NCI-H2196 (cell line): Measurements from ENCODE around the gene SPDYE1.
"Not testable (repeated sequence)": the region's sequence is repeated elsewhere in the genome, so short reads cannot be mapped to it uniquely, and the experiment has no call there.

ENCODE experiments used
- DNase-seq: peaks from one replicate; lab custom pipeline; 2025; ENCODE audit not compliant: unreplicated experiment; lab: John Stamatoyannopoulos, UW

The SPDYE1 gene

DNA sequence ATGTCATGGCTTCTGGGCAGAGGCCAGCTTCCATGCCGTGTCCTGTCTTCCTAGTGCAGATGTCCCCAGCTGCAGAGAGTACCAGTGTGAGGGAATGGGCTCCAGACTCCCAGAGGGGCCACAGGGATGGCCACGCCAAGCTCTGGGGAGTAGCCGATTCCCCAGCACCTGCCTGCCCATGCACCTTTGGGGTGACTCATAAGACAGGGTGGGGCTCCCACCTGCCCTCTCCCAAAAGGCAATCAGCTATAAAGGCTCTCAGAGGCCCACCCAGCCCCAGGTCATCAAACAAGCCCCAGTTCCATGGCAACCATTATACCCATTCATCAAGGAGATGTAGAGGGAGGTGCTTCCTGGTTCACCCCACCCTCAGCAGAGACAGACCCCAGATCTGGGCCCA, at the start of gene SPDYE1:
SPDYE1 (plus strand) TSS at position 366 of the 400 bp plus-strand sequence. CDS start 2,053 bp downstream, outside the sequence.
- DNase-seq, result not testable (repeated sequence)

DNA sequence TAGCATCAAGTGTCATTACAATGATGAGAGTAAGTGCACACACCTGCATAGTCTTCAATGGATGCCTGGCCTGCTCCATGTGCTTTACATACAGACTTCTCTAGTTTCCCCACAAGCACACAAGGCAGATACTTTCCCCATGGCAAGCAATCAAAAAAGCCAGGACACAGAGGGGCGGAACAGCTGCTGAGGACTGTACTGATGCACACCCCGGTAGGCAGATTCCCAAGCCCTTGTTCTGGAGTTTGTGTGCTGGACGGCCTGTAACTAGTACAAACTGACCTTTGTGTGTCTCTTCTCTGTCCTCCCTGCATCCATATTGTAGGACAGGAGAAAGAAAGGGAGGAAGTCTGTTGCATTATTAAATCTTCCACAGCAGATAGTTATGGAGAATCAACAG, 45.7 kb upstream of the SPDYE1 start:
- DNase-seq, result no peak

- DNase-seq, result no peak
These were observed 44.6 kb upstream of the SPDYE1 start for GRCh38 chr7:43953071-43953470.

- DNase-seq, result peak; percentile 46
These were observed 43.0 kb upstream of the SPDYE1 start for GRCh38 chr7:43954524-43955228.

- no peak for DNase-seq
These were observed 41.7 kb upstream of the SPDYE1 start for GRCh38 chr7:43956027-43956426.

DNA sequence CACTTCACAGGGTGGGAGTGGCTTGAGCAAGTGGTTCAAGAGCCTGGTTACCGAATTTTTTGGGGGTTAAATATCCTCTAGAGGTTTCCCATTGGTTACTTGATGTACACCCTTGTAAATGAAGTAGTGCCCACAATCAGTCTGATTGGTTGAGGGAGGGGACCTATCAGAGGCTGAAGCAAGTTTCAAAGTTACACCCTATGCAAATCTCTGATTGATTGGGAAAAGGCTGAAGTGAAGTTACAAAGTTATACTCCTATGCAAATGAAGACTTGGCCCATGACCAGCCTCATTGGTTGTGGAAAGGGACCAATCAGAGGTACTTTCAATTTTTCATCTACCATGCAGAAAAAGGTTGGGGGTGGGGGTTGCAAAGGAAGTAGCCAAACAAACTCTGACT, 36.8 kb upstream of the SPDYE1 start:
- DNase-seq, result no peak

DNA sequence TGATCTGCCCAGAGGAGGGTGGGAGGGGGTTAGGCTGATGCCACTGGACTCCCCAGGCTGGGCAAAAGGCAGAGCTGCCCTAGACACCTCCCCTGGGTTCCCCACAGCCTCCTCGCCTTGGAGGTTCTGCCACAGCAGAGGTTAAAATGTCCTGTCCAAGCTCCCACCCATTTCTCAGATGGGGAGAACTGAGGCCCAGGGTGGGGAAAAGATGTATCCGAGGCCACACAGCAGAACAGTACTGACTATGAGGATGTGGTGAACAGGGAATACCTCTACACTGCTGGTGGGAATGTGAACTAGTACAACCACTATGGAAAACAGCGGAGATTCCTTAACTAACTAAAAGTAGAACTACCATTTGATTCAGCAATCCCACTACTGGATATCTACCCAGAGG, 31.3 kb upstream of the SPDYE1 start:
- DNase-seq, result not testable (repeated sequence)

GRCh38 chr7:43968172-43969040, 29.3 kb upstream of the SPDYE1 start:
- not testable (repeated sequence) for DNase-seq

GRCh38 chr7:43969586-43969985, 28.1 kb upstream of the SPDYE1 start:
- not testable (repeated sequence) for DNase-seq

DNA sequence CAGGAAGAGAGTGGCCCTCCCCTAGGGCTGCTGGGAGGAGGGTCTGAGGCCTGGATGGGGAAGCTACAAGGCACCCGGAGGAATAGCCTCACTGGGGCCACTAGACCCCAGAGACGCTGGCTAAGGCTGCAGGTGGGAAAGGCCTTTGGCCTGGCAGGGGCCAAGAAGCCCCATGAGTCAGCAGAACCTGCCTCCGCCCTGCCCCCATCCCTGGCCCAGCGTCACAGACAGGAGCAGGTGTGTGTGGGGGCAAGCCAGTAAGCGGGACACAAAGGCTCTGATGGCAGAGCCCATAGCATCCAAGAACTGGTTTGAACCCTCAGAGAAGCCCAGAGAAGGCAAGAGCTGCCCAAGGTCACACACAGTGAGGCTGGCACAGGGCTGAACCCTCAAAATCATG, 27.0 kb upstream of the SPDYE1 start:
- DNase-seq, result not testable (repeated sequence)

DNA sequence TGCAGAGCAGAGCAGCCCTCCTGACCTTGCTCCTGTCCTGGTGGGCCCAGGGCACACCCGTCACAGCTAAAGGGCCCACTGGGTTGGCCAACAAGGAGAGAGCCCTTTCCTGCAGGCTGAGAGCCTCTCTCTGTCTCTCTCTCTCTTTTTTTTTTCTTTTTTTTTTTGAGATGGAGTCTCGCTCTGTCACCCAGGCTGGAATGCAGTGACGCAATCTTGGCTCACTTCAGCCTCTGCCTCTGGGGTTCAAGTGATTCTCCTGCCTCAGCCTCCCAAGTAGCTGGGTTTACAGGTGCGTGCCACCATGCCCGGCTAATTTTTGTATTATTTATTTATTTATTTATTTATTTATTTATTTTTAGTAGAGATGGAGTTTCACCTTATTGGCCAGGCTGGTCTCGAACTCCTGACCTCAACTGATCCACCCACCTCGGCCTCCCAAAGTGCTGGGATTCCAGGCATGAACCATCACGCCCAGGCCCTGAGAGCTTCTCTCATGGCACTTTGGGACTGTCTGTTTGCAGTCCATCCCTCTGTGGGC, 23.6 kb upstream of the SPDYE1 start:
- DNase-seq, result not testable (repeated sequence)

DNA sequence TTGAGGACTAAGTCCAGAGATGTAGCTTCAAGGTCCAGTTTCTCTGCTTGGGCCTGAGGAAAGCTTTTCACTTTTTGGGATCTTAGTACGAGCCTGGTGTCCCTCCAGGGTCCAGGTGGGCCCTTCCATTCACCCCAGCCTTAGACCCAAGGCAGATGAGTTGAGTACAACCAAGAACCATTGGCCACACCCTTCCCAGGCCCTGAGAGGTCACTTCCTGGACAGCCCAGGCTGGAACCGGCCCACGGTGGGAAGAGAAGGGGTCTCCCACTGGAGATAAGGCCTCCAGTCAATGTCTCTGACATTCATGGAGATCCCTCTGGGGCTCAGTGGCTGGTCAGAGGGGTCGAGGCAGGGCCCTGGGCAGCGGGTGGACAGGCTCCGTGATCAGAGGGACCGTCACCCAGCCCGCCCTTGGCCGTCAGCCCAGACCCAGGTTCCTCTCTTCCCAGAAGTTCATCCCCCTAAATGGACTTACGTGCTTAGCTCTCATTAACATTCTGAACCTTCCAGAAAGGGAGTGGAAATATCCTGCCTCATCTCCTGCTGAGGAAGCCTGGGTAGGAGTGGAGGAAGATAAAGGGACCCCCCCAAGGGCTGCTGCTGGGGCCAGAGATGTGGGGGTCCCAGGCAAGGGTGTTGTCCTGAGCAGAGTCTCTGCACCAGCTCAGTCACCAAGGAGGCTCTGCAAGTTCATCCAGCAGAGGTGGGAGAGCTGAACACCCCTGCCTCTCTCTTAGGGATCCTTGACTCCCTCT, 22.8 kb upstream of the SPDYE1 start:
- not testable (repeated sequence) for DNase-seq

GRCh38 chr7:43977525-43977924, 20.2 kb upstream of the SPDYE1 start:
- DNase-seq, result no peak

DNA sequence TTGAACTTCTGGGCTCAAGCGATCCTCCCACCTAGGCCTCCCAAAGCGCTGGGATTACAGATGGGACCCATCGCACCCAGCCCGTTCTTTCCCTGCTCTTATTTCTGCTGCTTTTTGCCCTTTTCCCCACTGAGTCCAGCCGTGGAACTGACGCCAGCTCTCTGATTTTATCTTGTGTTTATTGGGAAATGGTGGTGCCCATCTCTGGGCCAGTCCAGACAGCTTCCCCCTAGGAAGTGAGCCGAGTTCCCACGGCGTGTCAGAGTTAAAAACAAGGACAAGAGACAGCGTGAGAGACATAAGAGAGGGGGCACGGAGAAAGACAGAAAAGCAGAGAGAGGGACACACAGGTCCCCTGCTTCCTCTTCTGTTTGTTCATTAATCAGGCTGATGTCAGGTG, 19.6 kb upstream of the SPDYE1 start:
- not testable (repeated sequence) for DNase-seq

- not testable (repeated sequence) for DNase-seq
These were observed 14.8 kb upstream of the SPDYE1 start for GRCh38 chr7:43982848-43983247.

GRCh38 chr7:43983736-43984135, 14.0 kb upstream of the SPDYE1 start:
- DNase-seq, result not testable (repeated sequence)

- DNase-seq, result peak; percentile 46
These were observed 11.5 kb upstream of the SPDYE1 start for GRCh38 chr7:43985904-43986864.

- not testable (repeated sequence) for DNase-seq
These were observed 10.2 kb upstream of the SPDYE1 start for GRCh38 chr7:43987476-43987875.

GRCh38 chr7:43990011-43990585, 7.6 kb upstream of the SPDYE1 start:
- not testable (repeated sequence) for DNase-seq
